Stimulated activated CD4-positive, alpha-beta T cell treated with anti-CD3 and anti-CD28 coated beads, TNF-alpha, amount 100 ng/mL, for 4 hours (primary cell): Measurements from ENCODE around the gene EFCAB14.
"Not testable (repeated sequence)": the region's sequence is repeated elsewhere in the genome, so short reads cannot be mapped to it uniquely, and the experiment has no call there.

ENCODE experiments used
- DNase-seq, 3 experiments: peaks; one replicate each; pipeline ENCODE4 v3.0.0-alpha.2; 2020; ENCODE audit warnings: low read depth in 3 of 3

EFCAB14 gene

GRCh38 chr1:46653405-46653958 lies 65.4 kb downstream of the EFCAB14 start:
- no peak for DNase-seq

- DNase-seq, result no peak
Measured at GRCh38 chr1:46652321-46653100, 66.4 kb downstream of the EFCAB14 start.

- DNase-seq, result not testable (repeated sequence)
Measured at GRCh38 chr1:46651152-46651551, 67.8 kb downstream of the EFCAB14 start.

GRCh38 chr1:46650491-46650890 lies 68.4 kb downstream of the EFCAB14 start:
- no peak for DNase-seq

GRCh38 chr1:46649764-46650163 lies 69.2 kb downstream of the EFCAB14 start:
- DNase-seq, result no peak

GRCh38 chr1:46647611-46648010 lies 71.3 kb downstream of the EFCAB14 start:
- DNase-seq, result no peak

- no peak for DNase-seq
Measured at GRCh38 chr1:46646844-46647243, 72.1 kb downstream of the EFCAB14 start.

- no peak for DNase-seq
Measured at GRCh38 chr1:46646331-46646730, 72.6 kb downstream of the EFCAB14 start.

- no peak for DNase-seq
Measured at GRCh38 chr1:46645815-46646214, 73.1 kb downstream of the EFCAB14 start.

- DNase-seq, result no peak
Measured at GRCh38 chr1:46643368-46643775, 75.5 kb downstream of the EFCAB14 start.

GRCh38 chr1:46642115-46642680 lies 76.7 kb downstream of the EFCAB14 start:
- no peak for DNase-seq

- no peak for DNase-seq
Measured at GRCh38 chr1:46639547-46639946, 79.4 kb downstream of the EFCAB14 start.

GRCh38 chr1:46638921-46639320 lies 80.0 kb downstream of the EFCAB14 start:
- no peak for DNase-seq

GRCh38 chr1:46637444-46638083 lies 81.3 kb downstream of the EFCAB14 start:
- DNase-seq, result no peak

GRCh38 chr1:46635205-46635604 lies 83.7 kb downstream of the EFCAB14 start:
- no peak for DNase-seq

- no peak for DNase-seq
Measured at GRCh38 chr1:46630719-46631118, 88.2 kb downstream of the EFCAB14 start.
